RWPE2 (cell line): Measurements from ENCODE around the gene POLDIP2.

ENCODE experiments used
- ATAC-seq: fragments of 200-7000 bp; cut with Tn5 transposase; 3 replicates; pipeline ENCODE4 v1.9.1; 2021; ENCODE audit warnings: low read depth
- DNase-seq: peaks from one replicate; pipeline ENCODE4 v3.0.0-alpha.2; 2020; ENCODE audit warnings: low spot score
- H3K27ac ChIP-seq: fragments of 450-650 bp; 2 replicates; pipeline ENCODE4 v1.5.1; 2017; ENCODE audit warnings: mild to moderate bottlenecking; ENCODE audit not compliant: poor library complexity, severe bottlenecking
- H3K27me3 ChIP-seq: fragments of 250-450 bp; sonication (Bioruptor Pico); 2 replicates; pipeline ENCODE4 v1.5.1; 2021; ENCODE audit warnings: mild to moderate bottlenecking, moderate library complexity; ENCODE audit not compliant: insufficient read depth, poor library complexity, severe bottlenecking
- H3K36me3 ChIP-seq: fragments of 250-450 bp; sonication (Bioruptor Pico); 2 replicates; pipeline ENCODE4 v1.5.1; 2020; ENCODE audit warnings: low read depth, mild to moderate bottlenecking, moderate library complexity
- H3K4me1 ChIP-seq: fragments of 250-450 bp; sonication (Bioruptor Pico); 2 replicates; pipeline ENCODE4 v1.5.1; 2021; ENCODE audit warnings: mild to moderate bottlenecking, moderate library complexity; ENCODE audit not compliant: insufficient read depth, poor library complexity, severe bottlenecking
- H3K4me3 ChIP-seq: fragments of 250-450 bp; sonication (Bioruptor Pico); 2 replicates; pipeline ENCODE4 v1.5.1; 2021; ENCODE audit warnings: mild to moderate bottlenecking, moderate library complexity; ENCODE audit not compliant: severe bottlenecking
- H3K9me3 ChIP-seq: fragments of 250-450 bp; sonication (Bioruptor Pico); 2 replicates; pipeline ENCODE4 v1.5.1; 2021; ENCODE audit warnings: mild to moderate bottlenecking, moderate library complexity; ENCODE audit not compliant: severe bottlenecking
- CTCF ChIP-seq: fragments of 450-650 bp; IDR thresholded peaks from one replicate; pipeline ENCODE4 v1.5.1; 2017; ENCODE audit warnings: mild to moderate bottlenecking, moderate library complexity; ENCODE audit not compliant: poor library complexity, severe bottlenecking

POLDIP2 gene

GRCh38 chr17:28320215-28321061 is 36.9 kb downstream of the POLDIP2 start:
- Histone ChIP-seq H3K27me3 (no peaks in the 10 kb centered on the region), H3K36me3 (peaks cover 36% of the 10 kb centered on the region), H3K4me3 (peak overlapping the region; percentile 53), H3K27ac (peak overlapping the region; percentile 64), H3K9me3 (no peaks in the 10 kb centered on the region), H3K4me1 (no peaks in the 10 kb centered on the region)
- DNase-seq, result no peak
- no peak for TF ChIP-seq CTCF
- no peak for ATAC-seq

- no peaks in the 10 kb centered on the region for H3K27me3 ChIP-seq
- DNase-seq (no peak), ATAC-seq (no peak; the same call in 2 of the 3 replicates)
- H3K27ac ChIP-seq, result peak overlapping the region; percentile 64
- H3K4me3 ChIP-seq, result peak overlapping the region; percentile 53
- TF ChIP-seq CTCF, result no peak
- H3K4me1 ChIP-seq, result no peaks in the 10 kb centered on the region
- peaks cover 28% of the 10 kb centered on the region for H3K36me3 ChIP-seq
- no peaks in the 10 kb centered on the region for H3K9me3 ChIP-seq
Measured at GRCh38 chr17:28319598-28319935, 37.8 kb downstream of the POLDIP2 start.

DNA sequence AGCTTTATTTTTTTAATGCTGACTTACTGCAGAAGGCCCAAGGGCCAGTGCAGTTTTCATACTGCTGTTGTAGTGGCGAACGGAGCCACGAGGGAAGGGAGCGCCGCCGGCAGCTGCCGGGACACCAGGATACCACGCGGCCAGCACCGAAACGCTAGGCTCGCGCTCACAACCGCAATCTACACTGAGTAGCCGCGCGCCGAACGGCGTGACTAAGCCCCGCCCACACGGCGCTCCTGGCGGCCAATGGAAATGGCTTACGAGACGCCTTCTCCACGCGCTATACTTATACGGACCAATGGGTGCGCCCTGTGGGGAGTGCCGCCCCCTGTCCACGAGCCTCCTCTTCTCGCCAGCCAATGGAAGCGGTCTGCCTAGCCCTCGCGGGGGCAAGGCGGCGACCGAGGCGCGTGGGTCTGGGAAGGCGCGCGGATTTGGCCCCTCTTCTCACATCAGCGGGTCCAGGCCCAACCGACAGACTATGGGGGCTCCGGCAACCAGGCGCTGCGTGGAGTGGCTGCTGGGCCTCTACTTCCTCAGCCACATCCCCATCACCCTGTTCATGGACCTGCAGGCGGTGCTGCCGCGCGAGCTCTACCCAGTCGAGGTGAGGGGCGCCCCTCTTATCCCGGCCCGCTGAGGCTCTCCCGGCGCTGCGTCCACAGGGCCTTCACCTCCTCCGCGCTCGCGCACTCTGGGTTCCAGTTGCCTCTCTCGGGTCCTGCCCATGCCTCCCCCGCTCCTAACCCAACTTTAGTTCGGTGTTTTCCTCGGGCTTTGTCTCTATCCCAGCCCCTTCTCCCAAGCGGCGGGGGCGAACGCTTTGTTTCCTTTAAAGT is 38.3 kb downstream of the POLDIP2 start, which contains the start of gene TMEM97:
TMEM97 (plus strand) TSS at position 442 of the 839 bp plus-strand sequence; CDS start at position 482, 40 bp downstream.
- Histone ChIP-seq H3K27me3 (no peaks in the 10 kb centered on the region), H3K4me1 (no peaks in the 10 kb centered on the region), H3K9me3 (no peaks in the 10 kb centered on the region), H3K36me3 (peaks cover 23% of the 10 kb centered on the region), H3K4me3 (peak within 1 kb of the TSS; percentile 53), H3K27ac (peak within 1 kb of the TSS; percentile 64)
- ATAC-seq (peak; percentile 98), DNase-seq (peak; percentile 95)
- no peak for TF ChIP-seq CTCF

- Histone ChIP-seq H3K4me3 (peak overlapping the region; percentile 53), H3K36me3 (peaks cover 23% of the 10 kb centered on the region), H3K9me3 (no peaks in the 10 kb centered on the region), H3K27ac (peak overlapping the region; percentile 64), H3K27me3 (no peaks in the 10 kb centered on the region), H3K4me1 (no peaks in the 10 kb centered on the region)
- DNase-seq (no peak), ATAC-seq (no peak; the same call in 2 of the 3 replicates)
- no peak for TF ChIP-seq CTCF
Measured at GRCh38 chr17:28317966-28318758, 39.2 kb downstream of the POLDIP2 start.
